Measurements from ENCODE around the gene RCOR1.

RCOR1 gene

DNA sequence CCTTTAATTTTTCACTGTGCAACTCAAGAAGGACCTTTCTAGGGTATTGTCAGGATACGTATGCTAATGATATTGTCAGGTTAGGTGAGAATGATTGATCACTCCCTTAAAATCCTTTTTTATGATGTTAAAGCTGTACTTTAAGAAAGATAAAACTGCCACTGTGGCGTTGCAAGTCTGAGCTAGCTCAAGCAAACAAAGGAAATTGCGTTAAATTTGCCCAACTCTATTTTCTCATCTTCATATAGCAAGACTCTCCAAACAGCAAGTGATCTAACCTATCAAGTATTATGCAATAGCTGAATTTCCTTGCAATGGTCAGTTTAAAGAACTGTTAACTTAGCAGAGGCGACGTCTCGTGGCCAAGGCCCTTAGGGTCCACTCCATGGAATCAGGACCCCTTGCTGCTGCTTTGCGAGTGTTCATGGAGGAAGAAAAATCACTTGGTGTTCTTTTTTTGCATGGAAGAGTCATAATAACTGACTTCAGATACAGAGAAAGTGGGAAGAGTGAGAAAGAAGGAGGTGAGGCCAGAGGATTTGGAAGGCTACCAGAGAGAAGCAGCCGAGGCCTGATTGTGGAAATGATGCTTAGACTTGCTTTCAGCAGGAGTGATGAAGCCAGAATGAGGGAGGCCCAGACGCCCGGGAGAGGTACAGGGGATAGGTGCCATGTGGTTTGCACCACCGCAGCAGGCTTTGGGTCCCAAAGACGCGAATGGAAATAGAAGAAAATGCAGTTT lies 187.3 kb downstream of the RCOR1 start:
- no peak for DNase-seq

Data from CD4-positive, alpha-beta T cell treated with Interleukin-21 for 1 hour (primary cell).